Measurements from ENCODE around the gene SOWAHD. TPM values are rescaled to one million over a fixed set of nuclear protein-coding genes. Genes with fewer than 3 reads are reported as not detected.

The SOWAHD gene
- total RNA-seq, 1 experiment from 2014 or later, result 0.98 TPM

GRCh38 chrX:119809185-119809666, 50.8 kb downstream of the SOWAHD start:
- H3K9ac ChIP-seq (ENCODE audit: extremely low read depth, insufficient read length, low read length), result no peak overlapping the region
- no peak for DNase-seq
- WGBS (ENCODE audit: extremely low coverage, insufficient read length, low lambda C conversion rate), result no CpG with 5 or more reads among the region's 1 CpG
- no peak overlapping the region for H3K27ac ChIP-seq (ENCODE audit: insufficient read length, low read depth, low read length)
- H3K4me2 ChIP-seq (ENCODE audit: insufficient read depth, insufficient read length, low read length), result no peak overlapping the region
- no peak overlapping the region for H2AK5ac ChIP-seq (ENCODE audit: insufficient read length, low read length)
- no peak overlapping the region for H2BK120ac ChIP-seq (ENCODE audit: low read depth, low read length, poor library complexity, severe bottlenecking)
- H4K8ac ChIP-seq (replicated peaks; ENCODE audit: insufficient read length, low read depth, low read length), result no peak overlapping the region
- H3K79me1 ChIP-seq (ENCODE audit: insufficient read depth, low read depth, low read length, poor library complexity, severe bottlenecking), result no peaks in the 10 kb centered on the region
- H3K18ac ChIP-seq (ENCODE audit: insufficient read length, low read depth, low read length), result no peak overlapping the region
- H3K9me3 ChIP-seq (ENCODE audit: control insufficient read depth, low read depth, low read length), result peaks cover 38% of the 10 kb centered on the region
- Mint-ChIP-seq H3K27ac (no peak overlapping the region), H3K4me3 (no peak overlapping the region), H3K4me1 (no peaks in the 10 kb centered on the region), H3K9me3 (peaks cover 63 to 72% of the 10 kb centered on the region in 2 experiments), H3K36me3 (ENCODE audit: insufficient read depth in 1 of 3, low read depth in 3 of 3) (peaks cover 0 to 7% (median 0%) of the 10 kb centered on the region in 3 experiments; a peak in 1 of 7 replicates), H3K27me3 (ENCODE audit: low read depth) (no peaks in the 10 kb centered on the region; the same call in 1 of the 2 replicates)
- no peak overlapping the region for H3K4ac ChIP-seq (ENCODE audit: low read depth, low read length)
- no peaks in the 10 kb centered on the region for H3K23me2 ChIP-seq (ENCODE audit: insufficient read length, low read depth, low read length, poor library complexity, severe bottlenecking)
- H2BK5ac ChIP-seq (ENCODE audit: insufficient read length, low read length), result no peak overlapping the region
- H3K4me1 ChIP-seq (ENCODE audit: insufficient read depth, low read length), result no peaks in the 10 kb centered on the region
- no peak overlapping the region for H4K5ac ChIP-seq (ENCODE audit: insufficient read length, low read depth, low read length)
- H3K14ac ChIP-seq (ENCODE audit: insufficient read depth, low read length), result no peak overlapping the region
- no peak overlapping the region for H2BK15ac ChIP-seq (ENCODE audit: low read depth, low read length)
- no peaks in the 10 kb centered on the region for H3K79me2 ChIP-seq (ENCODE audit: insufficient read depth, low read length)
- no peak for TF ChIP-seq CTCF (conservative IDR thresholded peaks at IDR 0.05)
- H2BK12ac ChIP-seq (ENCODE audit: insufficient read length, low read depth, low read length), result no peak overlapping the region
- no peak overlapping the region for H2BK20ac ChIP-seq (ENCODE audit: low read depth, low read length, poor library complexity, severe bottlenecking)
- H4K91ac ChIP-seq (ENCODE audit: insufficient read length, low read depth, low read length), result no peak overlapping the region
- no peaks in the 10 kb centered on the region for H3K27me3 ChIP-seq (ENCODE audit: insufficient read depth, low read length)
- no peak overlapping the region for H3T11ph ChIP-seq (ENCODE audit: low read length)
- H3K56ac ChIP-seq (ENCODE audit: insufficient read length, low read depth, low read length), result no peak overlapping the region
- H2AFZ ChIP-seq (ENCODE audit: low read length), result no peak overlapping the region
- no peak overlapping the region for H3K23ac ChIP-seq (ENCODE audit: insufficient read length, low read depth, low read length)
- H4K20me1 ChIP-seq (ENCODE audit: control insufficient read depth, insufficient read depth, insufficient read length), result no peaks in the 10 kb centered on the region

Other genes starting within 250 kb of the SOWAHD start
- 30.3 and 30.4 TPM in 2 replicates for gene STEEP1, start 193.2 kb upstream of the SOWAHD start, total RNA-seq (2021)
- 54.7 and 54.8 TPM in 2 replicates for gene UBE2A, start 184.0 kb upstream of the SOWAHD start, total RNA-seq (2021)
- 15.1 and 15.2 TPM in 2 replicates for gene NKRF, start 152.2 kb upstream of the SOWAHD start, total RNA-seq (2021)
- 22.9 and 23.1 TPM in 2 replicates for gene SEPTIN6, start 65.4 kb upstream of the SOWAHD start, total RNA-seq (2021)
- gene RPL39, start 33.0 kb downstream of the SOWAHD start, total RNA-seq (2021), result 2,033 and 2,054 TPM in 2 replicates
- gene UPF3B, start 94.4 kb downstream of the SOWAHD start, total RNA-seq (2021), result 29.8 and 31.5 TPM in 2 replicates
- 11.4 and 13.7 TPM in 2 replicates for gene RNF113A, start 113.1 kb downstream of the SOWAHD start, total RNA-seq (2021)
- 69.4 and 70.8 TPM in 2 replicates for gene NDUFA1, start 113.2 kb downstream of the SOWAHD start, total RNA-seq (2021)
- not detected in 2 replicates for gene AKAP14, start 137.3 kb downstream of the SOWAHD start, total RNA-seq (2021)
- 7.3 and 7.5 TPM in 2 replicates for gene NKAP, start 185.2 kb downstream of the SOWAHD start, total RNA-seq (2021)